SK-N-SH treated with all-trans-retinoic acid at 6 μM for 48 hours (cell line): ENCODE measurements around the gene MTUS2.

Source experiments
- GLIS3 ChIP-seq: fragments of 250-450 bp; sonication (Bioruptor Pico); IDR thresholded peaks from 2 replicates; pipeline ENCODE4 v1.5.0; 2020; ENCODE audit warnings: mild to moderate bottlenecking, moderate library complexity
- ZFP3 ChIP-seq: fragments of 250-450 bp; sonication (Bioruptor Pico); IDR thresholded peaks from 2 replicates; pipeline ENCODE4 v1.5.0; 2020; ENCODE audit warnings: mild to moderate bottlenecking, moderate library complexity
- ZFP30 ChIP-seq: fragments of 450-650 bp; formaldehyde crosslinking; IDR thresholded peaks from 2 replicates; pipeline ENCODE4 v1.5.0; 2022; ENCODE audit warnings: mild to moderate bottlenecking, moderate library complexity

DNA sequence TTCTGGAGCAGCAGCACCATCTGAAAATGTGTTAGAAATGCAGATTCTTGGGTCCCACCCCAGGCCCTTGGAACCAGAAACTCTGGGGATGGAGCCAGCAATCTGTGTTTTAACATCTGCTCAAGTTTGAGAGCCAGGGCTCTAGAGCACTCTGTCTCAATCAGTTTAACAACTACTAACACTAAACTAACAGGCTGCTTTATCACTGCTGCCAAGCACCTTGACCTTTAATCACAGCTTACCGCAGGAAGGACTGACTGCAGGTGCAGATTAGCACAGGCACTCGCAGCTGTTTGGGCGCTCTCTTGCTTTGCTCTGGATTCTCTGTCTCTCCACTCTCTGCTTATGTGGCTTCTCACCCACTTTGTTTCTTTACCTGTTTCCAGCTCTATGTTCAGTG is 163.5 kb downstream of the MTUS2 start:
- TF ChIP-seq ZFP3 (CRISPR knock-in tag) = no peak
- TF ChIP-seq GLIS3 (CRISPR knock-in tag) = no peak
- no peak for TF ChIP-seq ZFP30 (CRISPR knock-in tag)
